ENCODE measurements around the gene KCNS1. TPM values are rescaled to one million over a fixed set of nuclear protein-coding genes. Genes with fewer than 3 reads are reported as not detected.
"Not testable (repeated sequence)": the region's sequence is repeated elsewhere in the genome, so short reads cannot be mapped to it uniquely, and the experiment has no call there.

KCNS1 gene
- total RNA-seq, 6 donors from 2014 or later: 0.69 to 4.7 (median 2.6) TPM

- TF ChIP-seq CTCF (IDR thresholded peaks at IDR 0.05): no peak
- TF ChIP-seq EP300 (IDR thresholded peaks at IDR 0.05): no peak
- TF ChIP-seq POLR2AphosphoS5 (IDR thresholded peaks at IDR 0.05): no peak
- no peak for TF ChIP-seq POLR2A (IDR thresholded peaks at IDR 0.05)
- no peak overlapping the region for H3K27ac ChIP-seq
- 90 to 94% methylated on average over 4 of the region's 4 CpGs for WGBS, 2 donors
Measured at GRCh38 chr20:45067087-45067486, 33.8 kb downstream of the KCNS1 start.

GRCh38 chr20:45066372-45066771 is 34.6 kb downstream of the KCNS1 start:
- H3K4me3 ChIP-seq: no peak overlapping the region
- no peak overlapping the region for H3K27ac ChIP-seq
- TF ChIP-seq EP300 (IDR thresholded peaks at IDR 0.05) (no peak), POLR2AphosphoS5 (IDR thresholded peaks at IDR 0.05) (no peak), POLR2A (IDR thresholded peaks at IDR 0.05) (no peak), CTCF (IDR thresholded peaks at IDR 0.05) (no peak)
- DNase-seq: no peak
- no peak for ATAC-seq (ENCODE audit: low FRiP score in 2 of 2)
- H3K36me3 ChIP-seq: peaks cover 0 to 12% (median 1%) of the 10 kb centered on the region in 4 donors
- no peaks in the 10 kb centered on the region for H3K9me3 ChIP-seq
- H3K27me3 ChIP-seq: no peaks in the 10 kb centered on the region
- WGBS, 2 donors: 83 to 84% methylated on average over 7 of the region's 7 CpGs
- peaks cover 0 to 15% (median 3%) of the 10 kb centered on the region in 4 donors for H3K4me1 ChIP-seq

More at GRCh38 chr20:45067087-45067486, 33.8 kb downstream of the KCNS1 start:
- no peaks in the 10 kb centered on the region for H3K9me3 ChIP-seq
- no peak for DNase-seq
- no peak for ATAC-seq (ENCODE audit: low FRiP score in 2 of 2)
- peaks cover 0 to 12% (median 1%) of the 10 kb centered on the region in 4 donors for H3K36me3 ChIP-seq
- no peaks in the 10 kb centered on the region for H3K27me3 ChIP-seq
- no peak overlapping the region for H3K4me3 ChIP-seq
- H3K4me1 ChIP-seq: peaks cover 0 to 16% (median 3%) of the 10 kb centered on the region in 4 donors

DNA sequence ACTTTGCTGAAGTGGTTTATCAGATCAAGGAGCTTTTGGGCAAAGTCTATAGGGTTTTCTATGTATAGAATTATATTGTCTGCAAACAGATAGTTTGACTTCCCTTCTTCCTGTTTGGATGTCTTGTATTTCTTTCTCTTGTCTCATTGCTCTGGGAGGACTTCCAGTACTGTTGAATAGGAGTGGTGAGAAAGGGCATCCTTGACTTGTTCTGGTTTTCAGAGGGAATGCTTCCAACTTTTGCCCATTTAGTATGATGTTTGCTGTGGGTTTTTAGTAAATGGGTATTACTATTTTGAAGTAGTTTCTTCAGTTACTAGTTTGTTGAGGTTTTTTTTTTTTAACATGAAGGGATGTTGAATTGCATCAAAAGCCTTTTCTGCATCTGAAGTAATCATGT is 36.1 kb downstream of the KCNS1 start:
- H3K4me3 ChIP-seq: no peak overlapping the region
- TF ChIP-seq CTCF (IDR thresholded peaks at IDR 0.05): no peak
- no peak for TF ChIP-seq EP300 (IDR thresholded peaks at IDR 0.05)
- no peak for TF ChIP-seq POLR2AphosphoS5 (IDR thresholded peaks at IDR 0.05)
- TF ChIP-seq POLR2A (IDR thresholded peaks at IDR 0.05): no peak
- no peak for DNase-seq
- peaks cover 0 to 18% (median 1%) of the 10 kb centered on the region in 4 donors for H3K36me3 ChIP-seq
- peaks cover 0 to 12% (median 3%) of the 10 kb centered on the region in 4 donors for H3K4me1 ChIP-seq
- no peak overlapping the region for H3K27ac ChIP-seq
- H3K27me3 ChIP-seq: no peaks in the 10 kb centered on the region
- no peak for ATAC-seq (ENCODE audit: low FRiP score in 2 of 2)
- H3K9me3 ChIP-seq: no peaks in the 10 kb centered on the region

DNA sequence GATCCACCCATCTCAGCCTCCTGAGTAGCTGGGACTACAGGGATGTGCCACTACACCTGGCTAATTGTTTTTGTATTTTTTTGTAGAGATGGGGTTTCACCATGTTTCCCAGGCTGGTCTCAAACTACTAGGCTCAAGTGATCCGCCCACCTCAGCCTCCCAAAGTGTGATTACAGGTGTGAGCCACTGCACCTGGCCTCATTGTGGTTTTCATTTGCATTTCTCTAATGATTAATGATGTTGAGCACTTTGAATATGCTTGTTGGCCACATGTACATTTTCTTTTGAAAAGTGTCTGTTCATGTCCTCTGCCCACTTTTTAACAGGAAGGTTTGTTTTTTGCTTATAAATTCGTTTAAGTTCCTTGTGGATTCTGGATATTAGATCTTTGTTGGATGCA is 37.8 kb downstream of the KCNS1 start:
- not testable (repeated sequence) for ATAC-seq (ENCODE audit: low FRiP score in 2 of 2); H3K27me3 ChIP-seq; DNase-seq; H3K4me3 ChIP-seq; H3K27ac ChIP-seq; H3K9me3 ChIP-seq
- peaks cover 0 to 12% (median 0%) of the 10 kb centered on the region in 4 donors for H3K4me1 ChIP-seq
- WGBS, 2 donors: 83 to 93% methylated on average over 2 of the region's 2 CpGs
- peaks cover 0 to 14% (median under 1%) of the 10 kb centered on the region in 4 donors for H3K36me3 ChIP-seq

DNA sequence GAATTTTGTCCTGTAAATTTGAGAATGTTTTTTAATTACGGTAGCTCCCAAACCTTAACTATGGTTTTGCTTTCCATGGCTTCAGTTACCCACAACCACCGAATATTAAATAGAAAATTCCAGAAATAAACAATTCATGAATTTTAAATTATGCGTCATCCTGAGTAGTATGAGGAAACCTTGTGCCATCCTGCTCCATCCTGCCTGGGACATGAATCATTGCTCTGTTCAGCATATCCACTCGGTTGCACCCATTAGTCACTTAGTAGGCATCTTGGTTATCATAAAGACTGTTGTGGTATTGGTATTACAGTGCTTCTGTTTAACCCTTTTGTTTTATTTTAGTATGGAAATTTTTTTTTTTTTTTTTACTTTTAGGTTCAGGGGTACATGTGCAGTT is 39.7 kb downstream of the KCNS1 start:
- no peak overlapping the region for H3K27ac ChIP-seq
- TF ChIP-seq POLR2A (IDR thresholded peaks at IDR 0.05): no peak
- TF ChIP-seq POLR2AphosphoS5 (IDR thresholded peaks at IDR 0.05): no peak
- TF ChIP-seq CTCF (IDR thresholded peaks at IDR 0.05): no peak
- no peak for TF ChIP-seq EP300 (IDR thresholded peaks at IDR 0.05)
- H3K27me3 ChIP-seq: no peaks in the 10 kb centered on the region
- ATAC-seq (ENCODE audit: low FRiP score in 2 of 2) (no peak), DNase-seq (no peak)
- H3K9me3 ChIP-seq: no peaks in the 10 kb centered on the region
- H3K36me3 ChIP-seq: peaks cover 0 to 22% (median 7%) of the 10 kb centered on the region in 4 donors
- no peak overlapping the region for H3K4me3 ChIP-seq
- WGBS, 2 donors: 76 to 84% methylated on average over 4 of the region's 4 CpGs
- peaks cover 0 to 4% (median 0%) of the 10 kb centered on the region in 4 donors for H3K4me1 ChIP-seq
